Vagina (tissue), 2 donors: ENCODE measurements around the gene ACTN4.

Experiments used
- POLR2A ChIP-seq, 2 donors: fragments of 450-650 bp; IDR thresholded peaks; one replicate each; pipeline ENCODE4 v1.6.1; 2017; ENCODE audit warnings: antibody characterized with exemption in 2 of 2, mild to moderate bottlenecking in 2 of 2, moderate library complexity in 2 of 2
- POLR2AphosphoS5 ChIP-seq, 2 donors: sonication (generic); formaldehyde crosslinking; IDR thresholded peaks; one replicate each; pipeline ENCODE4 v1.9.0; 2017; ENCODE audit warnings: antibody characterized with exemption in 2 of 2, mild to moderate bottlenecking in 2 of 2, low read depth in 1 of 2; ENCODE audit not compliant: insufficient read depth in 1 of 2
- TF ChIP-seq, protein P1 (sequence below), 3 experiments: fragments of 450-650 bp in 2 of 3; fragments of 200-600 bp in 1 of 3; sonication (generic) in 1 of 3; IDR thresholded peaks; one replicate each; pipeline ENCODE4 v1.5.1; 2017 to 2019; ENCODE audit warnings: antibody characterized with exemption in 3 of 3, mild to moderate bottlenecking in 2 of 3, moderate library complexity in 2 of 3

DNA sequence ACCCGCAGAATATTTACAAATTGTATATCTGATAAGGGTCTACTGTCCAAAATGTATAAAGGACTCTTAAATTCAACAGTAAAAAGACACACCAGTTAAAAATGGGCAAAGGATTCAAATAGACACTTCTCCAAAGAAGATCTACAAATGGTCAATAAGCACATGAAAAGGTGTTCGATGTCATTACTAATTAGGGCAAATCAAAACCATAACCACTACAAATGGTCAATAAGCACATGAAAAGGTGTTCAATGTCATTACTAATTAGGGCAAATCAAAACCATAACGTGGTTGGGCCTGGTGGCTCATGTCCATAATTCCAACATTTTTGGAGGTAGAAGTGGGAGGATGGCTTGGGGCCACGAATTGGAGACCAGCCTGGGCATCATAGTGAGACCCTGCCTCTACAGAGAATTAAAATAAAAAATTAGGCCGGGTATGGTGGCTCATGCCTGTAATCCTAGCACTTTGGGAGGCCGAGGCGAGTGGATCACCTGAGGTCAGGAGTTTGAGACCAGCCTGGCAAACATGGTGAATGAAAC is 40.5 kb downstream of the ACTN4 start:
- TF ChIP-seq, protein P1, sequence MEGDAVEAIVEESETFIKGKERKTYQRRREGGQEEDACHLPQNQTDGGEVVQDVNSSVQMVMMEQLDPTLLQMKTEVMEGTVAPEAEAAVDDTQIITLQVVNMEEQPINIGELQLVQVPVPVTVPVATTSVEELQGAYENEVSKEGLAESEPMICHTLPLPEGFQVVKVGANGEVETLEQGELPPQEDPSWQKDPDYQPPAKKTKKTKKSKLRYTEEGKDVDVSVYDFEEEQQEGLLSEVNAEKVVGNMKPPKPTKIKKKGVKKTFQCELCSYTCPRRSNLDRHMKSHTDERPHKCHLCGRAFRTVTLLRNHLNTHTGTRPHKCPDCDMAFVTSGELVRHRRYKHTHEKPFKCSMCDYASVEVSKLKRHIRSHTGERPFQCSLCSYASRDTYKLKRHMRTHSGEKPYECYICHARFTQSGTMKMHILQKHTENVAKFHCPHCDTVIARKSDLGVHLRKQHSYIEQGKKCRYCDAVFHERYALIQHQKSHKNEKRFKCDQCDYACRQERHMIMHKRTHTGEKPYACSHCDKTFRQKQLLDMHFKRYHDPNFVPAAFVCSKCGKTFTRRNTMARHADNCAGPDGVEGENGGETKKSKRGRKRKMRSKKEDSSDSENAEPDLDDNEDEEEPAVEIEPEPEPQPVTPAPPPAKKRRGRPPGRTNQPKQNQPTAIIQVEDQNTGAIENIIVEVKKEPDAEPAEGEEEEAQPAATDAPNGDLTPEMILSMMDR (IDR thresholded peaks at IDR 0.05), result no peak
- no peak for TF ChIP-seq POLR2AphosphoS5 (IDR thresholded peaks at IDR 0.05; ENCODE audit: insufficient read depth in 1 of 2, low read depth in 1 of 2)
- no peak for TF ChIP-seq POLR2A (IDR thresholded peaks at IDR 0.05)
